H1 (cell line): Measurements from ENCODE around the gene CES3. TPM values are rescaled to one million over a fixed set of nuclear protein-coding genes. Genes with fewer than 3 reads are reported as not detected.

Source experiments
- CTCF ChIA-PET: fragments of 300-600 bp; sonication (Branson Sonifier 250); formaldehyde crosslinking; loops from one replicate; lab custom pipeline; 2021; ENCODE audit not compliant: partially characterized antibody; lab: Charles Lee
- POLR2A ChIA-PET: fragments of 300-600 bp; sonication (Branson Sonifier 250); formaldehyde crosslinking; loops from one replicate; lab custom pipeline; 2021; ENCODE audit warnings: inconsistent platforms; ENCODE audit not compliant: partially characterized antibody; lab: Charles Lee
- DNase-seq, 2 experiments: peaks; one replicate each; pipeline versions ENCODE4 v3.0.0 to v3.0.0-alpha.2; 2010 to 2022; ENCODE audit warnings: low spot score in 2 of 2, low read depth in 1 of 2, mixed read lengths in 1 of 2
- FAIRE-seq: peaks from 2 replicates; lab custom pipeline; 2011; peaks lifted over from hg19 to GRCh38; lab: Jason Lieb, UNC
- H2AFZ ChIP-seq: 2 replicates; pipeline ENCODE4 v1.8.1; 2012; ENCODE audit warnings: low read length, inconsistent platforms
- H2AK5ac ChIP-seq: 2 replicates; pipeline ENCODE4 v1.6.1; 2013; ENCODE audit warnings: low read depth, low read length
- H2BK120ac ChIP-seq: replicated peaks from 2 replicates; pipeline ENCODE3; 2013; ENCODE audit warnings: low read depth, low read length, inconsistent platforms
- H2BK12ac ChIP-seq: 2 replicates; pipeline ENCODE4 v1.6.1; 2013; ENCODE audit warnings: low read depth, low read length
- H2BK15ac ChIP-seq: 2 replicates; pipeline ENCODE4 v1.6.1; 2013; ENCODE audit warnings: low read length
- H2BK20ac ChIP-seq: 2 replicates; pipeline ENCODE4 v1.6.1; 2013; ENCODE audit warnings: low read length
- H2BK5ac ChIP-seq: 2 replicates; pipeline ENCODE4 v1.6.1; 2013; ENCODE audit warnings: low read depth, low read length
- H3K14ac ChIP-seq: 2 replicates; pipeline ENCODE4 v1.6.1; 2013; ENCODE audit warnings: inconsistent platforms; ENCODE audit not compliant: insufficient read length
- H3K18ac ChIP-seq: 2 replicates; pipeline ENCODE4 v1.6.1; 2013; ENCODE audit warnings: low read length; ENCODE audit errors: extremely low read depth
- H3K23ac ChIP-seq: 2 replicates; pipeline ENCODE4 v1.6.1; 2013; ENCODE audit warnings: inconsistent platforms; ENCODE audit not compliant: insufficient read length
- H3K23me2 ChIP-seq: 2 replicates; pipeline ENCODE4 v1.6.1; 2013; ENCODE audit warnings: low read depth, low read length
- H3K27ac ChIP-seq: 2 replicates; pipeline ENCODE4 v1.6.1; 2011; ENCODE audit warnings: low read depth, low read length, inconsistent platforms
- H3K27me3 ChIP-seq, 4 experiments: replicated peaks in 1 of 4; 1 replicate in 1 of 4; 2 replicates in 3 of 4; pipeline versions ENCODE4 v1.6.1 to v1.8.1; 2011 to 2013; ENCODE audit warnings: low read length in 3 of 4, mild to moderate bottlenecking in 3 of 4, inconsistent platforms in 2 of 4, mixed read lengths in 2 of 4, moderate library complexity in 1 of 4; ENCODE audit not compliant: control insufficient read depth in 3 of 4, insufficient read depth in 3 of 4; ENCODE audit errors: extremely low read depth in 1 of 4
- H3K36me3 ChIP-seq, 4 experiments: 2 replicates each; pipeline versions ENCODE4 v1.6.1 to v1.8.1; 2011 to 2013; ENCODE audit warnings: mild to moderate bottlenecking in 4 of 4, low read length in 3 of 4, moderate library complexity in 2 of 4, control low read depth in 1 of 4, inconsistent platforms in 1 of 4; ENCODE audit not compliant: insufficient read depth in 4 of 4, control insufficient read depth in 2 of 4
- H3K4ac ChIP-seq: replicated peaks from 2 replicates; pipeline ENCODE3; 2013; ENCODE audit warnings: low read length, low read depth, mixed read lengths, inconsistent platforms; ENCODE audit not compliant: insufficient read length
- H3K4me1 ChIP-seq, 4 experiments: replicated peaks in 1 of 4; 1 replicate in 1 of 4; 2 replicates in 3 of 4; pipeline versions ENCODE4 v1.6.1 to v1.8.1; 2011 to 2013; ENCODE audit warnings: low read length in 3 of 4, inconsistent platforms in 2 of 4, mixed read lengths in 1 of 4; ENCODE audit not compliant: insufficient read depth in 4 of 4, control insufficient read depth in 3 of 4
- H3K4me2 ChIP-seq, 2 experiments: 2 replicates each; pipeline versions ENCODE4 v1.6.1 to v1.8.1; 2011 to 2013; ENCODE audit warnings: low read depth in 2 of 2, low read length in 2 of 2, control low read depth in 1 of 2, inconsistent platforms in 1 of 2, mild to moderate bottlenecking in 1 of 2; ENCODE audit not compliant: insufficient read depth in 1 of 2
- H3K4me3 ChIP-seq, 4 experiments: fragments of 200-600, 300-600 bp in 1 of 4; sonication (generic), shearing (Covaris generic), sonication (Bioruptor Twin) in 1 of 4; 2 replicates each; pipeline versions ENCODE4 v1.5.1 to v1.8.1; 2011 to 2016; ENCODE audit warnings: low read length in 4 of 4, low read depth in 3 of 4, control low read depth in 2 of 4, inconsistent platforms in 2 of 4, mild to moderate bottlenecking in 2 of 4, mixed read lengths in 1 of 4, moderate library complexity in 1 of 4; ENCODE audit not compliant: insufficient read depth in 2 of 4; ENCODE audit errors: extremely low read depth in 1 of 4
- H3K56ac ChIP-seq: replicated peaks from 2 replicates; pipeline ENCODE3; 2013; ENCODE audit warnings: low read depth, mild to moderate bottlenecking, mixed read lengths, low read length, inconsistent platforms; ENCODE audit not compliant: insufficient read length
- H3K79me1 ChIP-seq: 2 replicates; pipeline ENCODE4 v1.6.1; 2013; ENCODE audit warnings: low read depth, low read length, control low read depth
- H3K79me2 ChIP-seq, 2 experiments: 2 replicates each; pipeline versions ENCODE4 v1.6.1 to v1.8.1; 2012 to 2013; ENCODE audit warnings: low read length in 2 of 2, mild to moderate bottlenecking in 2 of 2, inconsistent platforms in 1 of 2; ENCODE audit not compliant: insufficient read depth in 2 of 2, control insufficient read depth in 1 of 2
- H3K9ac ChIP-seq, 4 experiments: replicated peaks in 1 of 4; 1 replicate in 1 of 4; 2 replicates in 3 of 4; pipeline versions ENCODE4 v1.6.1 to v1.8.1; 2011 to 2013; ENCODE audit warnings: low read depth in 3 of 4, low read length in 3 of 4, control low read depth in 2 of 4, mild to moderate bottlenecking in 2 of 4, moderate library complexity in 2 of 4, inconsistent platforms in 1 of 4; ENCODE audit errors: extremely low read depth in 1 of 4
- H3K9me3 ChIP-seq, 2 experiments: 2 replicates each; pipeline versions ENCODE4 v1.6.1 to v1.8.1; 2012 to 2013; ENCODE audit warnings: mild to moderate bottlenecking in 2 of 2, moderate library complexity in 2 of 2, control low read depth in 1 of 2, inconsistent platforms in 1 of 2, low read depth in 1 of 2, low read length in 1 of 2, mixed read lengths in 1 of 2; ENCODE audit not compliant: insufficient read depth in 2 of 2
- H4K20me1 ChIP-seq, 2 experiments: replicated peaks in 1 of 2; 2 replicates each; pipeline versions ENCODE3 to v1.8.1; 2011 to 2013; ENCODE audit warnings: inconsistent platforms in 2 of 2, low read length in 2 of 2, mild to moderate bottlenecking in 1 of 2; ENCODE audit not compliant: insufficient read depth in 2 of 2, control insufficient read depth in 1 of 2
- H4K5ac ChIP-seq: 2 replicates; pipeline ENCODE4 v1.6.1; 2013; ENCODE audit warnings: low read length, low read depth, mixed read lengths, inconsistent platforms; ENCODE audit not compliant: insufficient read length
- H4K8ac ChIP-seq: 2 replicates; pipeline ENCODE4 v1.8.0; 2013; ENCODE audit warnings: mild to moderate bottlenecking, moderate library complexity, low read length, inconsistent platforms; ENCODE audit not compliant: insufficient read depth; ENCODE audit errors: extremely low read depth
- H4K91ac ChIP-seq: replicated peaks from 2 replicates; pipeline ENCODE3; 2013; ENCODE audit warnings: low read length, mixed read lengths, inconsistent platforms; ENCODE audit not compliant: insufficient read length
- ASH2L ChIP-seq: fragments of 200-600, 300-600 bp; sonication (generic); IDR thresholded peaks from one replicate; pipeline ENCODE4 v1.7.1; 2017; ENCODE audit warnings: low read length
- CBX5 ChIP-seq: fragments of 300-800, 300-1000 bp; sonication (generic); IDR thresholded peaks from 2 replicates; pipeline ENCODE4 v1.7.1; 2016; ENCODE audit warnings: antibody characterized with exemption, low read length, low read depth
- CBX8 ChIP-seq: fragments of 300-800, 300-1000 bp; sonication (generic); IDR thresholded peaks from 2 replicates; pipeline ENCODE4 v1.7.1; 2016; ENCODE audit warnings: low read depth, low read length, borderline replicate concordance
- CEBPB ChIP-seq: IDR thresholded peaks from 2 replicates; pipeline ENCODE4 v1.6.1; 2012; ENCODE audit warnings: low read depth, low read length
- GTF2F1 ChIP-seq: IDR thresholded peaks from 2 replicates; pipeline ENCODE4 v1.6.1; 2012; ENCODE audit warnings: low read depth, low read length, improper control_type of control experiment, borderline replicate concordance
- JUND ChIP-seq: IDR thresholded peaks from 2 replicates; pipeline ENCODE4 v1.6.1; 2011; ENCODE audit warnings: mild to moderate bottlenecking, improper control_type of control experiment, low read length
- KDM1A ChIP-seq: fragments of 200-600, 300-600 bp; sonication (generic); IDR thresholded peaks from 2 replicates; pipeline ENCODE4 v1.7.1; 2016; ENCODE audit warnings: mild to moderate bottlenecking, low read length, borderline replicate concordance
- POLR2A ChIP-seq, 2 experiments: IDR thresholded peaks; 1 replicate in 1 of 2; 2 replicates in 1 of 2; pipeline ENCODE4 v1.6.1; 2011; ENCODE audit warnings: low read depth in 2 of 2, low read length in 2 of 2, mild to moderate bottlenecking in 2 of 2; ENCODE audit errors: control extremely low read depth in 1 of 2
- POU5F1 ChIP-seq: IDR thresholded peaks from 2 replicates; pipeline ENCODE4 v1.6.1; 2011; ENCODE audit warnings: low read depth, mild to moderate bottlenecking, low read length, moderate library complexity
- RFX5 ChIP-seq: IDR thresholded peaks from 2 replicates; pipeline ENCODE4 v1.6.1; 2011; ENCODE audit warnings: low read depth, low read length, improper control_type of control experiment, borderline replicate concordance
- SIX5 ChIP-seq: IDR thresholded peaks from 2 replicates; pipeline ENCODE4 v1.6.1; 2011; ENCODE audit warnings: mild to moderate bottlenecking, low read depth, low read length
- SUZ12 ChIP-seq: fragments of 200-600 bp; sonication (generic); IDR thresholded peaks from 2 replicates; pipeline ENCODE4 v1.6.1; 2012; ENCODE audit warnings: mild to moderate bottlenecking, inconsistent platforms, low read length, moderate library complexity, mixed read lengths
- TCF12 ChIP-seq: IDR thresholded peaks from 2 replicates; pipeline ENCODE4 v1.6.1; 2011; ENCODE audit warnings: low read depth, mild to moderate bottlenecking, low read length
- WGBS, 2 experiments: shearing (Covaris generic) in 1 of 2; methylation state at CpG; one replicate each; pipeline versions ENCODE4 v1.1.6 to v1.1.7; 2013 to 2015; ENCODE audit warnings: low lambda C conversion rate in 2 of 2, mixed read lengths in 2 of 2, inconsistent platforms in 1 of 2, low coverage in 1 of 2, missing lambda C conversion rate in 1 of 2; ENCODE audit not compliant: insufficient replicate concordance in 2 of 2, insufficient coverage in 1 of 2, insufficient read length in 1 of 2; ENCODE audit errors: extremely low coverage in 1 of 2, missing lambda C conversion rate in 1 of 2; 5-methylcytosine and 5-hydroxymethylcytosine counted together
- polyA plus RNA-seq, 7 experiments: library from polyadenylated mRNA; depleted of rRNA in 3 of 7; stranded (reverse) in 5 of 7; unstranded in 2 of 7; fragments of >200 nt in 5 of 7; fragments of 200-250 nt in 2 of 7; gene quantifications; 1 replicate in 5 of 7; 2 replicates in 1 of 7; 4 replicates in 1 of 7; pipeline versions ENCODE4 v1.2.1 to v1.2.3, GENCODE V29; 2011 to 2013; ENCODE audit warnings: missing spikeins in 2 of 7, mixed read lengths in 2 of 7
- total RNA-seq: library from RNA; stranded (reverse); fragmentation: NEBNext Ultra II Directional; extraction: Animal tissue kit (Norgen Biotek cat#: 25700); gene quantifications from 2 replicates; pipeline ENCODE4 v1.2.1, GENCODE V29; 2021
- TF ChIP-seq, protein P1 (sequence below): IDR thresholded peaks from 2 replicates; pipeline ENCODE4 v1.6.1; 2012; ENCODE audit warnings: inconsistent platforms

CES3 gene
- total and polyA plus RNA-seq, 2 of the 8 experiments (the other 6 are each of a cell fraction or from before 2014, with no cell fraction given): 1.6 to 2.2 TPM

DNA sequence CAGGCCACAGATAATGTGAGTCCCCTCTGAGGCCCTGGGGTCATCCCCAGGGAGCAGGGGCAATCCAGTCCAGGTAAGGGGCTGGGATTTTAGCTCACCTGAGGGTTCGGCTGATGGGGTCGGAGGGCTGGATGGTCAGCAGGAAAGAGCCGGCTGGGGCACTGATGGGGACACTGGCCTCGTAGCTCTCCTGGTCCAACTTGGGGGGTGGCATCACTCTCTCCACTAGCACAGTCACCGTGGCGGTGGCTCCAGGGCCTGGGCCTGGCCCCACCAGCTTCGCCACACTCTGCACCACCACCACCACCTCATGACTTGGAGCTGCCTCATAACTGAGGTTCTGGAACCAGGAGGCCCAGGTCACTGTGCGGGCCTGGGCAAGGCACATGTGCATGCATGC, 49.3 kb upstream of the CES3 start:
- Histone ChIP-seq H3K23ac (no peak overlapping the region), H4K20me1 (peaks cover 0 to 4% of the 10 kb centered on the region in 2 experiments), H3K9me3 (no peaks in the 10 kb centered on the region), H3K18ac (no peak overlapping the region), H3K4ac (no peak overlapping the region), H4K91ac (no peak overlapping the region), H2AK5ac (no peak overlapping the region), H2BK5ac (no peak overlapping the region), H3K79me1 (no peaks in the 10 kb centered on the region), H4K8ac (no peak overlapping the region), H3K14ac (no peak overlapping the region), H2BK12ac (no peak overlapping the region), H3K56ac (no peak overlapping the region), H3K27ac (no peak overlapping the region), H3K79me2 (no peaks in the 10 kb centered on the region), H4K5ac (no peak overlapping the region), H2BK120ac (no peak overlapping the region), H3K4me2 (no peak overlapping the region), H3K4me3 (no peak overlapping the region), H3K4me1 (peaks cover 0 to 3% (median 0%) of the 10 kb centered on the region in 4 experiments; a peak in 1 of 7 replicates), H3K27me3 (no peaks in the 10 kb centered on the region; a peak in 3 of 7 replicates), H3K9ac (no peak overlapping the region), H3K36me3 (no peaks in the 10 kb centered on the region), H2BK15ac (no peak overlapping the region), H2BK20ac (no peak overlapping the region), H2AFZ (no peak overlapping the region), H3K23me2 (peaks cover 3% of the 10 kb centered on the region; the same call in 1 of the 2 replicates)
- FAIRE-seq (no peak), DNase-seq (no peak)
- CTCF ChIA-PET: interaction anchor here (1.0 to 42.0 kb wide), 5 partner anchors 4 to 189 kb away, joined by 4 to 1009 read pairs (median 13); partner anchors contain the start of genes CDH16, PDP2 and RRAD
- POLR2A ChIA-PET: interaction anchor here (1.7 kb wide), 1 partner anchor 13 kb away, joined by 5 read pairs; no protein-coding TSS in a partner anchor
- WGBS, 2 experiments: 81% methylated on average over 8 of the region's 8 CpGs; no CpG with 5 or more reads in 1 of the 2 experiments
- TF ChIP-seq POLR2A (IDR thresholded peaks at IDR 0.05; ENCODE audit: control extremely low read depth in 1 of 2, low read depth in 2 of 2, low read length in 2 of 2): no peak
- TF ChIP-seq POU5F1: no peak
- no peak for TF ChIP-seq TCF12
- TF ChIP-seq SUZ12: no peak
- TF ChIP-seq CBX5: no peak
- TF ChIP-seq CEBPB: no peak
- TF ChIP-seq, protein P1, sequence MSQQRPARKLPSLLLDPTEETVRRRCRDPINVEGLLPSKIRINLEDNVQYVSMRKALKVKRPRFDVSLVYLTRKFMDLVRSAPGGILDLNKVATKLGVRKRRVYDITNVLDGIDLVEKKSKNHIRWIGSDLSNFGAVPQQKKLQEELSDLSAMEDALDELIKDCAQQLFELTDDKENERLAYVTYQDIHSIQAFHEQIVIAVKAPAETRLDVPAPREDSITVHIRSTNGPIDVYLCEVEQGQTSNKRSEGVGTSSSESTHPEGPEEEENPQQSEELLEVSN: no peak
- no peak for TF ChIP-seq GTF2F1
- TF ChIP-seq JUND: no peak
- no peak for TF ChIP-seq ASH2L
- no peak for TF ChIP-seq CBX8
- no peak for TF ChIP-seq SIX5
- TF ChIP-seq RFX5: no peak
- TF ChIP-seq KDM1A: no peak
